Measurements from ENCODE around the gene STOML1.

DNA sequence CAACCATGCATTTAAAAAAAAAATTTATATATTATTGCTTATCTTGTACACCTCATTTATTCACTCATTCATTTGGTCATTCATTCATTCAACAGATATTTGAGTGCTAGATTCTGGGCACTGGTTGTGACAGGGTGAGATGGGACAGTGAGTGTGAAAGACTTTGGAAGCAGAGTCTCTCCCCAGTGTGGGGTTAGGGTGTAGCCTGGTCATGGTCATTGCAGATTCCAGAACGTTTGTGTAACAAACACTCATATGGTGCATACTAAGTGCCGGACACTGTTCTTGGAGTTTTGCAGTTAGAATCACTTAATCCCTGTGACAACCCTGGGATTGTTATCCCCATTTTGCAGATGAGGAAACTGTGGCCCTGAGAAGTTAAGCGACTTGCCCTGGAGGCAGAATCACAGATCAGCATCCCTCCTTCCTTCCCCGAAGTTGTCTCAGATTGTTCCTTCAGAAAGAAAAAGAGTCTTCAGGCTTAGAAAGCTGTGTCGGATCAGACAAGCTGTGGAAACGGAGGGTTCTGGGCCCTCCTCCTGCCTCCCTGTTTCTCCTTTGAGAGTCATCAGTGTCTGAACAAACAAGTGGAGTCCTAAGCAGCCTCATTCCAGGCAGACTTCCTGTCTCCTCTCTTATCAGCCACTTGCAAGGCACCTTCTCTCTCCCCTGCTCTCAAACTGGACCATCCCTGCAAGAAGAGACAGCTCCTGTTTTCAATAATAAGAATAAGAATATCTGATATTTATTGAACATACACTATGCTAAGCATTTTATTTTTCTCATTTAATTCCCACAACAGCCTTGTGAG lies 59.5 kb downstream of the STOML1 start:
- TF ChIP-seq MXI1 (conservative IDR thresholded peaks at IDR 0.05; ENCODE audit: poor library complexity, severe bottlenecking) (no peak), EZH2 (IDR thresholded peaks at IDR 0.05; ENCODE audit: borderline replicate concordance, insufficient read depth, low read length, poor library complexity, severe bottlenecking) (no peak), POLR2AphosphoS5 (IDR thresholded peaks at IDR 0.05) (no peak), RAD21 (conservative IDR thresholded peaks at IDR 0.05) (no peak), TAF1 (IDR thresholded peaks at IDR 0.05; ENCODE audit: low read depth) (no peak), EP300 (conservative IDR thresholded peaks at IDR 0.05; ENCODE audit: poor library complexity, severe bottlenecking) (no peak), SMC3 (conservative IDR thresholded peaks at IDR 0.05; ENCODE audit: poor library complexity) (no peak)
- TF ChIP-seq, protein P1, sequence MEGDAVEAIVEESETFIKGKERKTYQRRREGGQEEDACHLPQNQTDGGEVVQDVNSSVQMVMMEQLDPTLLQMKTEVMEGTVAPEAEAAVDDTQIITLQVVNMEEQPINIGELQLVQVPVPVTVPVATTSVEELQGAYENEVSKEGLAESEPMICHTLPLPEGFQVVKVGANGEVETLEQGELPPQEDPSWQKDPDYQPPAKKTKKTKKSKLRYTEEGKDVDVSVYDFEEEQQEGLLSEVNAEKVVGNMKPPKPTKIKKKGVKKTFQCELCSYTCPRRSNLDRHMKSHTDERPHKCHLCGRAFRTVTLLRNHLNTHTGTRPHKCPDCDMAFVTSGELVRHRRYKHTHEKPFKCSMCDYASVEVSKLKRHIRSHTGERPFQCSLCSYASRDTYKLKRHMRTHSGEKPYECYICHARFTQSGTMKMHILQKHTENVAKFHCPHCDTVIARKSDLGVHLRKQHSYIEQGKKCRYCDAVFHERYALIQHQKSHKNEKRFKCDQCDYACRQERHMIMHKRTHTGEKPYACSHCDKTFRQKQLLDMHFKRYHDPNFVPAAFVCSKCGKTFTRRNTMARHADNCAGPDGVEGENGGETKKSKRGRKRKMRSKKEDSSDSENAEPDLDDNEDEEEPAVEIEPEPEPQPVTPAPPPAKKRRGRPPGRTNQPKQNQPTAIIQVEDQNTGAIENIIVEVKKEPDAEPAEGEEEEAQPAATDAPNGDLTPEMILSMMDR (IDR thresholded peaks at IDR 0.05; ENCODE audit: poor library complexity, severe bottlenecking), result no peak
- TF ChIP-seq, protein P2, sequence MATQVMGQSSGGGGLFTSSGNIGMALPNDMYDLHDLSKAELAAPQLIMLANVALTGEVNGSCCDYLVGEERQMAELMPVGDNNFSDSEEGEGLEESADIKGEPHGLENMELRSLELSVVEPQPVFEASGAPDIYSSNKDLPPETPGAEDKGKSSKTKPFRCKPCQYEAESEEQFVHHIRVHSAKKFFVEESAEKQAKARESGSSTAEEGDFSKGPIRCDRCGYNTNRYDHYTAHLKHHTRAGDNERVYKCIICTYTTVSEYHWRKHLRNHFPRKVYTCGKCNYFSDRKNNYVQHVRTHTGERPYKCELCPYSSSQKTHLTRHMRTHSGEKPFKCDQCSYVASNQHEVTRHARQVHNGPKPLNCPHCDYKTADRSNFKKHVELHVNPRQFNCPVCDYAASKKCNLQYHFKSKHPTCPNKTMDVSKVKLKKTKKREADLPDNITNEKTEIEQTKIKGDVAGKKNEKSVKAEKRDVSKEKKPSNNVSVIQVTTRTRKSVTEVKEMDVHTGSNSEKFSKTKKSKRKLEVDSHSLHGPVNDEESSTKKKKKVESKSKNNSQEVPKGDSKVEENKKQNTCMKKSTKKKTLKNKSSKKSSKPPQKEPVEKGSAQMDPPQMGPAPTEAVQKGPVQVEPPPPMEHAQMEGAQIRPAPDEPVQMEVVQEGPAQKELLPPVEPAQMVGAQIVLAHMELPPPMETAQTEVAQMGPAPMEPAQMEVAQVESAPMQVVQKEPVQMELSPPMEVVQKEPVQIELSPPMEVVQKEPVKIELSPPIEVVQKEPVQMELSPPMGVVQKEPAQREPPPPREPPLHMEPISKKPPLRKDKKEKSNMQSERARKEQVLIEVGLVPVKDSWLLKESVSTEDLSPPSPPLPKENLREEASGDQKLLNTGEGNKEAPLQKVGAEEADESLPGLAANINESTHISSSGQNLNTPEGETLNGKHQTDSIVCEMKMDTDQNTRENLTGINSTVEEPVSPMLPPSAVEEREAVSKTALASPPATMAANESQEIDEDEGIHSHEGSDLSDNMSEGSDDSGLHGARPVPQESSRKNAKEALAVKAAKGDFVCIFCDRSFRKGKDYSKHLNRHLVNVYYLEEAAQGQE (IDR thresholded peaks at IDR 0.05; ENCODE audit: borderline replicate concordance), result no peak

All from neural cell (in vitro differentiated cells).